Activated CD4-positive, alpha-beta T cell treated with anti-CD3 and anti-CD28 coated beads, Interleukin-2, amount 10 ng/mL, durations not matched to agents 24 days and 14 days (primary cell): Measurements from ENCODE around the gene PPP1R15B. TPM values are rescaled to one million over a fixed set of nuclear protein-coding genes. Genes with fewer than 3 reads are reported as not detected.

Experiments
- DNase-seq: peaks from one replicate; pipeline ENCODE4 v3.0.0; 2022
- H3K27ac Mint-ChIP-seq: one replicate; pipeline ENCODE4 v1.8.0; 2022; ENCODE audit warnings: mild to moderate bottlenecking, mixed read lengths
- H3K27me3 Mint-ChIP-seq: one replicate; pipeline ENCODE4 v1.8.0; 2022; ENCODE audit warnings: mixed read lengths
- H3K36me3 Mint-ChIP-seq: one replicate; pipeline ENCODE4 v1.8.0; 2022; ENCODE audit warnings: low read depth, mild to moderate bottlenecking, mixed read lengths
- H3K4me1 Mint-ChIP-seq: one replicate; pipeline ENCODE4 v1.8.0; 2021; ENCODE audit warnings: mixed read lengths
- H3K4me3 Mint-ChIP-seq: one replicate; pipeline ENCODE4 v1.8.0; 2022; ENCODE audit warnings: mild to moderate bottlenecking, moderate library complexity, mixed read lengths
- H3K9me3 Mint-ChIP-seq: one replicate; pipeline ENCODE4 v1.8.0; 2021; ENCODE audit warnings: mixed read lengths
- intact Hi-C: fragments of 100-400 bp; cut with micrococcal nuclease; formaldehyde crosslinking; loops from one replicate; pipeline ENCODE4 v1.15.1; 2023
- total RNA-seq: library from RNA; stranded (reverse); gene quantifications from 2 replicates; pipeline ENCODE4 v1.2.3, GENCODE V29; 2022

The PPP1R15B gene
- total RNA-seq = 70.9 and 74.0 TPM in 2 replicates

- Mint-ChIP-seq H3K9me3 (no peaks in the 10 kb centered on the region), H3K4me1 (peaks cover 9% of the 10 kb centered on the region), H3K27ac (peak within 1 kb of the TSS; percentile 99), H3K36me3 (peaks cover 44% of the 10 kb centered on the region), H3K4me3 (peak within 1 kb of the TSS; percentile 97), H3K27me3 (no peaks in the 10 kb centered on the region)
- peak; percentile 99 for DNase-seq
- intact Hi-C loops = loop anchor here (1.0 to 5.0 kb wide), 2 partner anchors 95 to 1336 kb away; no protein-coding TSS in a partner anchor
Observed at GRCh38 chr1:204411451-204412204, at the start of gene PPP1R15B. Gene PPP1R15B (minus strand): TSS chr1:204411817. CDS start chr1:204411411, 406 bp downstream.

GRCh38 chr1:204460346-204460745 is 48.7 kb upstream of the PPP1R15B start:
- H3K4me3 Mint-ChIP-seq = no peak overlapping the region
- H3K27me3 Mint-ChIP-seq = no peaks in the 10 kb centered on the region
- peaks cover 49% of the 10 kb centered on the region for H3K36me3 Mint-ChIP-seq
- H3K4me1 Mint-ChIP-seq = peaks cover 49% of the 10 kb centered on the region
- no peak overlapping the region for H3K27ac Mint-ChIP-seq
- DNase-seq = no peak
- H3K9me3 Mint-ChIP-seq = no peaks in the 10 kb centered on the region
- intact Hi-C loops = loop anchor here (2.0 kb wide), 1 partner anchor 30 kb away; no protein-coding TSS in a partner anchor

GRCh38 chr1:204459706-204460105 is 48.1 kb upstream of the PPP1R15B start:
- intact Hi-C loops = loop anchor here (2.0 kb wide), 1 partner anchor 29 kb away; no protein-coding TSS in a partner anchor
- H3K27ac Mint-ChIP-seq = no peak overlapping the region
- no peak overlapping the region for H3K4me3 Mint-ChIP-seq
- no peaks in the 10 kb centered on the region for H3K9me3 Mint-ChIP-seq
- H3K27me3 Mint-ChIP-seq = no peaks in the 10 kb centered on the region
- DNase-seq = no peak
- H3K36me3 Mint-ChIP-seq = peaks cover 43% of the 10 kb centered on the region
- peaks cover 43% of the 10 kb centered on the region for H3K4me1 Mint-ChIP-seq

- no peak for DNase-seq
- no peak overlapping the region for H3K4me3 Mint-ChIP-seq
- H3K27me3 Mint-ChIP-seq = no peaks in the 10 kb centered on the region
- H3K36me3 Mint-ChIP-seq = peaks cover 45% of the 10 kb centered on the region
- H3K27ac Mint-ChIP-seq = no peak overlapping the region
- H3K9me3 Mint-ChIP-seq = no peaks in the 10 kb centered on the region
- H3K4me1 Mint-ChIP-seq = peaks cover 32% of the 10 kb centered on the region
- intact Hi-C loops = no loop called here
Observed at GRCh38 chr1:204457666-204458065, 46.0 kb upstream of the PPP1R15B start.

GRCh38 chr1:204456826-204457442 is 45.3 kb upstream of the PPP1R15B start:
- Mint-ChIP-seq H3K36me3 (peaks cover 46% of the 10 kb centered on the region), H3K9me3 (no peaks in the 10 kb centered on the region), H3K4me3 (no peak overlapping the region), H3K4me1 (peaks cover 28% of the 10 kb centered on the region), H3K27me3 (no peaks in the 10 kb centered on the region), H3K27ac (no peak overlapping the region)
- intact Hi-C loops = no loop called here
- no peak for DNase-seq

GRCh38 chr1:204455831-204456145 is 44.2 kb upstream of the PPP1R15B start:
- peaks cover 42% of the 10 kb centered on the region for H3K36me3 Mint-ChIP-seq
- H3K27me3 Mint-ChIP-seq = no peaks in the 10 kb centered on the region
- H3K4me1 Mint-ChIP-seq = peaks cover 23% of the 10 kb centered on the region
- no peak overlapping the region for H3K27ac Mint-ChIP-seq
- no peak for DNase-seq
- H3K4me3 Mint-ChIP-seq = no peak overlapping the region
- intact Hi-C loops = no loop called here
- no peaks in the 10 kb centered on the region for H3K9me3 Mint-ChIP-seq

- DNase-seq = no peak
- peaks cover 39% of the 10 kb centered on the region for H3K36me3 Mint-ChIP-seq
- no peaks in the 10 kb centered on the region for H3K9me3 Mint-ChIP-seq
- peaks cover 23% of the 10 kb centered on the region for H3K4me1 Mint-ChIP-seq
- no peaks in the 10 kb centered on the region for H3K27me3 Mint-ChIP-seq
- no peak overlapping the region for H3K27ac Mint-ChIP-seq
- no peak overlapping the region for H3K4me3 Mint-ChIP-seq
- intact Hi-C loops = no loop called here
Observed at GRCh38 chr1:204455063-204455830, 43.6 kb upstream of the PPP1R15B start.

GRCh38 chr1:204454476-204454875 is 42.9 kb upstream of the PPP1R15B start:
- H3K36me3 Mint-ChIP-seq = peaks cover 33% of the 10 kb centered on the region
- no peaks in the 10 kb centered on the region for H3K27me3 Mint-ChIP-seq

GRCh38 chr1:204453141-204453772 is 41.6 kb upstream of the PPP1R15B start:
- H3K4me3 Mint-ChIP-seq = peak overlapping the region; percentile 79
- H3K27ac Mint-ChIP-seq = peak overlapping the region; percentile 90
- H3K27me3 Mint-ChIP-seq = no peaks in the 10 kb centered on the region
- peaks cover 33% of the 10 kb centered on the region for H3K4me1 Mint-ChIP-seq
- peaks cover 34% of the 10 kb centered on the region for H3K36me3 Mint-ChIP-seq
- intact Hi-C loops = loop anchor here (2.0 kb wide), 1 partner anchor 42 kb away; the partner anchor contains the start of gene PIK3C2B
- no peaks in the 10 kb centered on the region for H3K9me3 Mint-ChIP-seq
- peak; percentile 88 for DNase-seq

More at GRCh38 chr1:204454476-204454875, 42.9 kb upstream of the PPP1R15B start:
- no peak for DNase-seq
- H3K4me3 Mint-ChIP-seq = no peak overlapping the region
- peaks cover 25% of the 10 kb centered on the region for H3K4me1 Mint-ChIP-seq
- no peaks in the 10 kb centered on the region for H3K9me3 Mint-ChIP-seq
- peak overlapping the region; percentile 8 for H3K27ac Mint-ChIP-seq
- intact Hi-C loops = no loop called here

GRCh38 chr1:204451352-204452124 is 39.9 kb upstream of the PPP1R15B start:
- no peak for DNase-seq
- Mint-ChIP-seq H3K4me3 (no peak overlapping the region), H3K27me3 (no peaks in the 10 kb centered on the region), H3K9me3 (no peaks in the 10 kb centered on the region), H3K36me3 (peaks cover 31% of the 10 kb centered on the region), H3K27ac (peak overlapping the region; percentile 48), H3K4me1 (peaks cover 35% of the 10 kb centered on the region)
- intact Hi-C loops = loop anchor here (2.0 kb wide), 1 partner anchor 43 kb away; the partner anchor contains the start of gene PIK3C2B

- Mint-ChIP-seq H3K4me1 (peaks cover 40% of the 10 kb centered on the region), H3K27me3 (no peaks in the 10 kb centered on the region), H3K27ac (peak overlapping the region; percentile 34), H3K4me3 (no peak overlapping the region), H3K9me3 (no peaks in the 10 kb centered on the region), H3K36me3 (peaks cover 32% of the 10 kb centered on the region)
- no peak for DNase-seq
- intact Hi-C loops = no loop called here
Observed at GRCh38 chr1:204450461-204451257, 39.0 kb upstream of the PPP1R15B start.

- Mint-ChIP-seq H3K27me3 (no peaks in the 10 kb centered on the region), H3K4me1 (peaks cover 41% of the 10 kb centered on the region)
Observed at GRCh38 chr1:204449678-204450280, 38.2 kb upstream of the PPP1R15B start.

More at GRCh38 chr1:204449678-204450280, 38.2 kb upstream of the PPP1R15B start:
- H3K4me3 Mint-ChIP-seq = no peak overlapping the region
- peaks cover 36% of the 10 kb centered on the region for H3K36me3 Mint-ChIP-seq
- intact Hi-C loops = no loop called here
- peak overlapping the region; percentile 20 for H3K27ac Mint-ChIP-seq
- H3K9me3 Mint-ChIP-seq = no peaks in the 10 kb centered on the region
- DNase-seq = no peak
